HCT116 (cell line): ENCODE measurements around the gene EMP2. TPM values are rescaled to one million over a fixed set of nuclear protein-coding genes. Genes with fewer than 3 reads are reported as not detected.

Source experiments
- ATAC-seq: fragments of 200-7000 bp; cut with Tn5 transposase; 2 replicates; pipeline ENCODE4 v1.9.1; 2020; ENCODE audit warnings: mild to moderate bottlenecking, moderate library complexity
- BruUV-seq: library from RNA; stranded (reverse); fragments of 400-500 nt; replicated peaks from 2 replicates; lab custom pipeline; 2021; lab: Mats Ljungman, UMichigan
- CTCF ChIA-PET: fragments of 300-600 bp; sonication (Branson Sonifier 250); formaldehyde crosslinking; loops from one replicate; lab custom pipeline; 2021; ENCODE audit warnings: antibody characterized with exemption; lab: Charles Lee
- POLR2A ChIA-PET: fragments of 300-600, 350-600 bp; sonication (Branson Sonifier 250); formaldehyde crosslinking; loops from one replicate; lab custom pipeline; 2021; ENCODE audit warnings: antibody characterized with exemption; lab: Charles Lee
- RAD21 ChIA-PET, 2 experiments: fragments of 300-600 bp; sonication (Branson Sonifier 250); formaldehyde crosslinking; loops; one replicate each; lab custom pipeline; 2023; ENCODE audit warnings: low total read pairs in 2 of 2; ENCODE audit not compliant: uncharacterized antibody in 2 of 2, unreplicated experiment in 2 of 2, low non-redundant PET in 1 of 2; lab: Charles Lee
- DNase-seq: peaks from one replicate; pipeline ENCODE4 v3.0.0-alpha.2; 2010; ENCODE audit warnings: low read depth, low spot score
- H2AFZ ChIP-seq: fragments of 200-600 bp; shearing (Covaris generic), sonication (generic); 2 replicates; pipeline ENCODE4 v1.6.1; 2017; ENCODE audit warnings: low read depth, mixed run types, mixed read lengths, antibody characterized with exemption, low read length; ENCODE audit not compliant: poor library complexity, severe bottlenecking
- H3K27ac ChIP-seq: 2 replicates; pipeline ENCODE4 v1.5.1; 2012; ENCODE audit warnings: low read depth, low read length
- H3K27me3 ChIP-seq: fragments of 200-600 bp; sonication (generic); 2 replicates; pipeline ENCODE4 v1.6.1; 2016; ENCODE audit warnings: mixed run types, low read length, mixed read lengths; ENCODE audit not compliant: insufficient read depth
- H3K36me3 ChIP-seq, 2 experiments: fragments of 200-500 bp in 1 of 2; fragments of 200-600 bp in 1 of 2; sonication (Bioruptor generic) in 1 of 2; sonication (generic) in 1 of 2; 2 replicates each; pipeline versions ENCODE4 v1.5.1 to v1.6.1; 2014 to 2016; ENCODE audit warnings: low read length in 2 of 2, inconsistent platforms in 1 of 2, mixed read lengths in 1 of 2, mixed run types in 1 of 2; ENCODE audit not compliant: insufficient read depth in 2 of 2, control insufficient read depth in 1 of 2
- H3K4me1 ChIP-seq, 2 experiments: fragments of 200-600 bp in 1 of 2; sonication (generic) in 1 of 2; 2 replicates each; pipeline versions ENCODE4 v1.5.1 to v1.6.1; 2012 to 2017; ENCODE audit warnings: low read length in 2 of 2, inconsistent platforms in 1 of 2, mild to moderate bottlenecking in 1 of 2, mixed read lengths in 1 of 2, mixed run types in 1 of 2, moderate library complexity in 1 of 2; ENCODE audit not compliant: insufficient read depth in 2 of 2, control insufficient read depth in 1 of 2
- H3K4me2 ChIP-seq: fragments of 200-600 bp; sonication (generic); 2 replicates; pipeline ENCODE4 v1.6.1; 2017; ENCODE audit warnings: mixed run types, low read length, mixed read lengths
- H3K4me3 ChIP-seq, 2 experiments: fragments of 200-600 bp in 1 of 2; sonication (generic) in 1 of 2; replicated peaks in 1 of 2; 2 replicates each; pipeline ENCODE4 v1.5.1; 2011 to 2016; ENCODE audit warnings: low read length in 2 of 2, control low read depth in 1 of 2, low read depth in 1 of 2, mild to moderate bottlenecking in 1 of 2, mixed read lengths in 1 of 2, mixed run types in 1 of 2
- H3K79me2 ChIP-seq: fragments of 200-600 bp; sonication (generic); 2 replicates; pipeline ENCODE4 v1.6.1; 2017; ENCODE audit warnings: mild to moderate bottlenecking, mixed run types, low read length, moderate library complexity, mixed read lengths; ENCODE audit not compliant: insufficient read depth
- H3K9ac ChIP-seq: fragments of 200-600 bp; sonication (generic); 2 replicates; pipeline ENCODE4 v1.6.1; 2016; ENCODE audit warnings: low read length, mixed read lengths
- H3K9me2 ChIP-seq: fragments of 200-600 bp; sonication (generic), shearing (Covaris generic); 2 replicates; pipeline ENCODE4 v1.6.1; 2017; ENCODE audit warnings: mixed run types, mild to moderate bottlenecking, moderate library complexity; ENCODE audit not compliant: insufficient read depth
- H3K9me3 ChIP-seq, 2 experiments: fragments of 200-500 bp in 1 of 2; fragments of 200-600 bp in 1 of 2; sonication (Bioruptor generic) in 1 of 2; sonication (generic) in 1 of 2; 2 replicates each; pipeline ENCODE4 v1.6.1; 2014 to 2017; ENCODE audit warnings: low read length in 2 of 2, mixed read lengths in 2 of 2, inconsistent platforms in 1 of 2, low read depth in 1 of 2, mild to moderate bottlenecking in 1 of 2, mixed run types in 1 of 2, moderate library complexity in 1 of 2; ENCODE audit not compliant: control insufficient read depth in 1 of 2, insufficient read depth in 1 of 2
- H4K20me1 ChIP-seq: fragments of 200-600 bp; sonication (generic), shearing (Covaris generic); 2 replicates; pipeline ENCODE4 v1.6.1; 2017; ENCODE audit warnings: mixed run types, mild to moderate bottlenecking, moderate library complexity; ENCODE audit not compliant: insufficient read depth
- CBX3 ChIP-seq: IDR thresholded peaks from 2 replicates; pipeline ENCODE4 v1.6.1; 2012; ENCODE audit warnings: low read depth
- CEBPB ChIP-seq: IDR thresholded peaks from 2 replicates; pipeline ENCODE4 v1.6.1; 2012; ENCODE audit warnings: low read depth
- EGR1 ChIP-seq: IDR thresholded peaks from 2 replicates; pipeline ENCODE4 v1.6.1; 2012; ENCODE audit warnings: low read depth
- SIN3A ChIP-seq: IDR thresholded peaks from 2 replicates; pipeline ENCODE4 v1.6.1; 2012; ENCODE audit warnings: low read depth
- YY1 ChIP-seq: IDR thresholded peaks from 2 replicates; pipeline ENCODE4 v1.6.1; 2011; ENCODE audit warnings: low read length, low read depth, moderate library complexity, mild to moderate bottlenecking; ENCODE audit not compliant: insufficient replicate concordance; ENCODE audit errors: extremely low read depth
- intact Hi-C: fragments of 100-400 bp; cut with micrococcal nuclease; formaldehyde crosslinking; loops from 2 replicates; pipeline ENCODE4 v1.10.0; 2022
- total RNA-seq: library from RNA; stranded (reverse); gene quantifications from one replicate; pipeline ENCODE4 v1.2.1, GENCODE V29; 2021; ENCODE audit not compliant: unreplicated experiment
- TF ChIP-seq, protein P1 (sequence below): IDR thresholded peaks from 2 replicates; pipeline ENCODE4 v1.6.1; 2012
- TF ChIP-seq, protein P2 (sequence below): IDR thresholded peaks from 2 replicates; pipeline ENCODE4 v1.6.1; 2012

Gene EMP2
- total RNA-seq, 1 experiment from 2014 or later: 32.6 TPM

DNA sequence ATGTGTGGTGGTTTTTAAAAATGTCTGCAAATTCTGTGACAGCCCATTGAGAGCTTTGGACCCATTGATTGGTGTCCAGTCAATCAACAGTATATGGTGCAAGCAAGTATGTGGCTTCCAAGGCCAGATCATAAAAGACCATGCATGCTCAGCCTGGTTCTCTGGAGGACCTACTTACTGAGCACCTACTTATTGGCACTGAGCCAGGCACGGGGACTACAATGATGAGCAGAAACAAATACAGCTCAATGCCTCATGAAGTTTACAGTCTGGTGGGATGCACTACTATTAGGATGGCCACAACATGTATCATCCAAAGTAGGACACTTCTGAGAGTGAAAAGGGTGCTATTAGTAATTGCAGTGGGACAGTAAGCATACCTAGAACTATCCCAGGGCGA lies 7.2 kb upstream of the EMP2 start:
- ChIA-PET CTCF (no interaction called here), POLR2A (no interaction called here), RAD21 (no interaction called here)
- Histone ChIP-seq H3K9ac (no peak overlapping the region), H3K4me3 (no peak overlapping the region), H3K4me1 (no peaks in the 10 kb centered on the region), H3K27ac (no peak overlapping the region), H4K20me1 (no peaks in the 10 kb centered on the region), H3K9me3 (no peaks in the 10 kb centered on the region), H3K79me2 (no peaks in the 10 kb centered on the region), H2AFZ (no peak overlapping the region), H3K27me3 (0 out of 2 replicates have a peak, but pooled peaks cover 4% of the 10 kb centered on the region), H3K4me2 (no peak overlapping the region), H3K36me3 (no peaks in the 10 kb centered on the region)
- DNase-seq (no peak), ATAC-seq (no peak)
- intact Hi-C loops: no loop called here
- TF ChIP-seq, protein P1, sequence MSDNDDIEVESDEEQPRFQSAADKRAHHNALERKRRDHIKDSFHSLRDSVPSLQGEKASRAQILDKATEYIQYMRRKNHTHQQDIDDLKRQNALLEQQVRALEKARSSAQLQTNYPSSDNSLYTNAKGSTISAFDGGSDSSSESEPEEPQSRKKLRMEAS: no peak
- TF ChIP-seq YY1: no peak
- no peak for TF ChIP-seq EGR1
- no peak for TF ChIP-seq CEBPB
- TF ChIP-seq SIN3A: no peak
- no peak for TF ChIP-seq CBX3
- TF ChIP-seq, protein P2, sequence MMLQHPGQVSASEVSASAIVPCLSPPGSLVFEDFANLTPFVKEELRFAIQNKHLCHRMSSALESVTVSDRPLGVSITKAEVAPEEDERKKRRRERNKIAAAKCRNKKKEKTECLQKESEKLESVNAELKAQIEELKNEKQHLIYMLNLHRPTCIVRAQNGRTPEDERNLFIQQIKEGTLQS: no peak
- TF ChIP-seq, all 23 proteins: peak for 0
- BruUV-seq: no TSS peak
- H3K9me2 ChIP-seq: no peaks in the 10 kb centered on the region

DNA sequence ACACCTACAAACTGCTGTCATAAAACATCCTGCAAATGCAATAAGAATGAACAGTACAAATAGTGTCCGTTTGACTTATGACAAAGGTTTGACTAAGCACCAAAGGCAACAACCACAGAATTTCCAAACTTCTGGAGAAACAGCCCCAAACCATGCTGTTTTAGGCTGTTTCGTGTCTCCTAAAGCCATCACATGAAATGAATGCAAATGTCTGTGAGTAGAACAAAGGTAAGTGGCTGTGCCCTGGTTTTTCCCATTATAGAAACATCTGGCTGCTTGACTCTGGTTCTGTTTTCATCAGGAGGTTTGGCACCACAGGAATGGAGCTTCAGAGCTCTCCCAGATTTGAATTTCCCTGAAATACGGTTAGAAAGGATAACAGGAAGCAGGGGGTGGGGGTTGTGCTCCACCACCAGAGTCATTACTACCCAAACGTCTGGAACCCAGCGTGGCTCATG lies 4.6 kb upstream of the EMP2 start:
- intact Hi-C loops: loop anchor here (5.0 kb wide), 2 partner anchors 152 to 332 kb away; no protein-coding TSS in a partner anchor

More for the DNA sequence above, 4.6 kb upstream of the EMP2 start:
- CTCF ChIA-PET: no interaction called here
- Histone ChIP-seq H3K27ac (no peak overlapping the region), H2AFZ (no peak overlapping the region), H4K20me1 (no peaks in the 10 kb centered on the region)
- BruUV-seq: no TSS peak
- no peak for DNase-seq
- TF ChIP-seq CBX3: no peak
- TF ChIP-seq, all 23 proteins: peak for 0
- peaks cover 7 to 13% of the 10 kb centered on the region in 2 experiments; a peak in 3 of 4 replicates for H3K4me1 ChIP-seq
- no peak overlapping the region for H3K4me3 ChIP-seq
- H3K36me3 ChIP-seq: no peaks in the 10 kb centered on the region
- H3K27me3 ChIP-seq: 0 out of 2 replicates have a peak, but pooled peaks cover 4% of the 10 kb centered on the region
- ATAC-seq: no peak
- H3K9ac ChIP-seq: no peak overlapping the region
- POLR2A ChIA-PET: no interaction called here
- no peaks in the 10 kb centered on the region for H3K79me2 ChIP-seq
- H3K9me2 ChIP-seq: no peaks in the 10 kb centered on the region
- RAD21 ChIA-PET: no interaction called here
- H3K9me3 ChIP-seq: no peaks in the 10 kb centered on the region
- no peak overlapping the region for H3K4me2 ChIP-seq
